ENCODE data around the gene XPNPEP2. TPM values are rescaled to one million over a fixed set of nuclear protein-coding genes. Genes with fewer than 3 reads are reported as not detected.

XPNPEP2 gene
- total RNA-seq, 1 experiment from 2014 or later: not detected

DNA sequence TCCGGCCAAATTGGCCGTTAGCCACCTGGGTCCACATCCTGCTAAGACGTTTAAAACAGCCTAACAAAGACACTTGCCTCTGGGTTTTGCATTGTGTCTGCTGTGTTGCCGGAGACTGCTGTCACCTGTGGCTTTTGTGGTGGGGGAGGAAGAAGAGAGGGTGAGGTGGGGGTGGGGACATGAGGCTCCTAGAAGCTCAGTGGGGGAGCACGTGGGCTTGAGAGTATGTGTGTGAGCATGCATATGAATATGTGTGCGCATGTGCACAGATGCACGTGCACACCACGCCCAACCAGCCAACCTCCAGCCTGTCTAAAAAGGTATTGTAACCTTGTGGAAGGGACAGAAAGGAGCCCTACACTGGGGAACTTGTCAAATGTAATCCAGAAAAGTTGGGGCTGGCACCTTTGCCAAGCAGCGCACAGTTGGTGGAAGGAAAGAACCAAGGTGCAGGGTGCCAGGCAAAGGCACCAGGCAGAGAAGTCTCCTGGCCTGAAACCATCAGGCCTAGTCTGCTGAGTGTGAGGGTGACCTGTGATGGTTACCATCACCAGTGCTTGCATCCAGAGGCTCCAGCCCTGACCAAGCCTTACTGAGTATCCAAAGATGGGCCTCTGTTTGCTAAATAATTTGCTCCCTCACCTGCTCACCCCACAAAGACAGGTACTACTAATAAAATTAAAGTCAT, 30.8 kb downstream of the XPNPEP2 start:
- Histone ChIP-seq H3K27me3 (ENCODE audit: control insufficient read depth, insufficient read depth, low read length) (no peaks in the 10 kb centered on the region), H3K9me3 (ENCODE audit: control insufficient read depth, insufficient read depth, low read depth, low read length) (no peaks in the 10 kb centered on the region), H3K4me1 (ENCODE audit: control insufficient read depth, insufficient read depth, low read length) (no peaks in the 10 kb centered on the region), H3K4me3 (ENCODE audit: low read depth in 2 of 2, low read length in 2 of 2) (no peak overlapping the region), H3K36me3 (ENCODE audit: control insufficient read depth, insufficient read depth, low read length) (no peaks in the 10 kb centered on the region), H3K27ac (ENCODE audit: low read length) (no peak overlapping the region)
- DNase-seq (ENCODE audit: low read depth, low spot score) (no peak), ATAC-seq (no peak)
- ChIA-PET CTCF (no interaction called here), POLR2A (no interaction called here)
- intact Hi-C loops (cut with micrococcal nuclease; ENCODE audit: unreplicated experiment) (no loop called here), in situ Hi-C loops (cut with HindIII; ENCODE audit: low pct_unique_long_range_greater_than_20kb, low sequenced_read_pairs) (no loop called here)
- TF ChIP-seq, protein P1, sequence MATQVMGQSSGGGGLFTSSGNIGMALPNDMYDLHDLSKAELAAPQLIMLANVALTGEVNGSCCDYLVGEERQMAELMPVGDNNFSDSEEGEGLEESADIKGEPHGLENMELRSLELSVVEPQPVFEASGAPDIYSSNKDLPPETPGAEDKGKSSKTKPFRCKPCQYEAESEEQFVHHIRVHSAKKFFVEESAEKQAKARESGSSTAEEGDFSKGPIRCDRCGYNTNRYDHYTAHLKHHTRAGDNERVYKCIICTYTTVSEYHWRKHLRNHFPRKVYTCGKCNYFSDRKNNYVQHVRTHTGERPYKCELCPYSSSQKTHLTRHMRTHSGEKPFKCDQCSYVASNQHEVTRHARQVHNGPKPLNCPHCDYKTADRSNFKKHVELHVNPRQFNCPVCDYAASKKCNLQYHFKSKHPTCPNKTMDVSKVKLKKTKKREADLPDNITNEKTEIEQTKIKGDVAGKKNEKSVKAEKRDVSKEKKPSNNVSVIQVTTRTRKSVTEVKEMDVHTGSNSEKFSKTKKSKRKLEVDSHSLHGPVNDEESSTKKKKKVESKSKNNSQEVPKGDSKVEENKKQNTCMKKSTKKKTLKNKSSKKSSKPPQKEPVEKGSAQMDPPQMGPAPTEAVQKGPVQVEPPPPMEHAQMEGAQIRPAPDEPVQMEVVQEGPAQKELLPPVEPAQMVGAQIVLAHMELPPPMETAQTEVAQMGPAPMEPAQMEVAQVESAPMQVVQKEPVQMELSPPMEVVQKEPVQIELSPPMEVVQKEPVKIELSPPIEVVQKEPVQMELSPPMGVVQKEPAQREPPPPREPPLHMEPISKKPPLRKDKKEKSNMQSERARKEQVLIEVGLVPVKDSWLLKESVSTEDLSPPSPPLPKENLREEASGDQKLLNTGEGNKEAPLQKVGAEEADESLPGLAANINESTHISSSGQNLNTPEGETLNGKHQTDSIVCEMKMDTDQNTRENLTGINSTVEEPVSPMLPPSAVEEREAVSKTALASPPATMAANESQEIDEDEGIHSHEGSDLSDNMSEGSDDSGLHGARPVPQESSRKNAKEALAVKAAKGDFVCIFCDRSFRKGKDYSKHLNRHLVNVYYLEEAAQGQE (IDR thresholded peaks at IDR 0.05; ENCODE audit: insufficient read depth in 1 of 2, low read depth in 2 of 2, low read length in 1 of 2): no peak
- no peak for TF ChIP-seq POLR2AphosphoS5 (IDR thresholded peaks at IDR 0.05; ENCODE audit: low read depth, low read length)
- TF ChIP-seq TCF7L2 (IDR thresholded peaks at IDR 0.05; ENCODE audit: low read depth, low read length): no peak
- no peak for TF ChIP-seq SIN3A (IDR thresholded peaks at IDR 0.05; ENCODE audit: borderline replicate concordance, insufficient read depth, low read depth, low read length)
- TF ChIP-seq, protein P2, sequence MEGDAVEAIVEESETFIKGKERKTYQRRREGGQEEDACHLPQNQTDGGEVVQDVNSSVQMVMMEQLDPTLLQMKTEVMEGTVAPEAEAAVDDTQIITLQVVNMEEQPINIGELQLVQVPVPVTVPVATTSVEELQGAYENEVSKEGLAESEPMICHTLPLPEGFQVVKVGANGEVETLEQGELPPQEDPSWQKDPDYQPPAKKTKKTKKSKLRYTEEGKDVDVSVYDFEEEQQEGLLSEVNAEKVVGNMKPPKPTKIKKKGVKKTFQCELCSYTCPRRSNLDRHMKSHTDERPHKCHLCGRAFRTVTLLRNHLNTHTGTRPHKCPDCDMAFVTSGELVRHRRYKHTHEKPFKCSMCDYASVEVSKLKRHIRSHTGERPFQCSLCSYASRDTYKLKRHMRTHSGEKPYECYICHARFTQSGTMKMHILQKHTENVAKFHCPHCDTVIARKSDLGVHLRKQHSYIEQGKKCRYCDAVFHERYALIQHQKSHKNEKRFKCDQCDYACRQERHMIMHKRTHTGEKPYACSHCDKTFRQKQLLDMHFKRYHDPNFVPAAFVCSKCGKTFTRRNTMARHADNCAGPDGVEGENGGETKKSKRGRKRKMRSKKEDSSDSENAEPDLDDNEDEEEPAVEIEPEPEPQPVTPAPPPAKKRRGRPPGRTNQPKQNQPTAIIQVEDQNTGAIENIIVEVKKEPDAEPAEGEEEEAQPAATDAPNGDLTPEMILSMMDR (IDR thresholded peaks at IDR 0.05): no peak
- BruUV-seq (replicated peaks): no TSS peak

DNA sequence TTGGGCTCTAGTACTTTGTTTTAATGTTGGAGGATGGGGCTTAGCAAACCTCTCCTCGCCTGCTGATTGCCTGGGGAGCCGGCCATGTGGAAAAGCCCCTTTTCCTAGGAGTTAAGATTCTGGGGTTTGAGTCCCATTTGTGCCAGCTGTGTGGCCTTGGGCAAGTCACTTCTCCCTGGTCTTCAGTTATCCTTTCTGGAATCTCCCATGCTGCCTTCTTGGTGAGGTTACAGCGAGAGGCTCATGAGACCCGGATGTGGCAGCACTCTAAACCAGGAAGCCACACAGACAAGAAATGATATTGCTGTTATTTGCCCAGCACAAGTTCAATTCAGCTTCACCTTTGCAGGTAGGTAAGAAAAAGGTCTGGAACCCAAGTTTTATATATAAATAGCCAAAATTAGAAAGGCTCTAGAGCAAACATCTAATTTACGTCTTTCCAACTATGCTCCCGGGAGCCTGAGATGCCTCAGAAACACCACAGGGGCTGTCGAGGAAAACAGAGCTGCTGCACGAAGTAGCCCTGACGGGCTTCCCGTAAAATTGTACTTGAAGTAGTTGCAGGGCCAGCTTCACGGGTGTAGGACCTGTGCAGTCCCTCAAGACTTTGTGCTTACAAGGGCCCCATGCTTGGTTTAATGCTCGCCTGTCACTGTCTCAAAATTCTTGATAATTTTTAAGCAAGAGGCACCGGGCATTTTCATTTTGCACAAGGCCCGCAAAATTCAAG, 32.7 kb downstream of the XPNPEP2 start:
- BruUV-seq (replicated peaks): no TSS peak
- POLR2A ChIA-PET: no interaction called here
- H3K4me1 ChIP-seq (ENCODE audit: control insufficient read depth, insufficient read depth, low read length): no peaks in the 10 kb centered on the region
- DNase-seq (ENCODE audit: low read depth, low spot score): no peak
- no peak for ATAC-seq
- H3K36me3 ChIP-seq (ENCODE audit: control insufficient read depth, insufficient read depth, low read length): no peaks in the 10 kb centered on the region
- no peaks in the 10 kb centered on the region for H3K27me3 ChIP-seq (ENCODE audit: control insufficient read depth, insufficient read depth, low read length)
- H3K27ac ChIP-seq (ENCODE audit: low read length): no peak overlapping the region
- intact Hi-C loops (cut with micrococcal nuclease; ENCODE audit: unreplicated experiment): no loop called here
- H3K4me3 ChIP-seq (ENCODE audit: low read depth in 2 of 2, low read length in 2 of 2): no peak overlapping the region
- in situ Hi-C loops (cut with HindIII; ENCODE audit: low pct_unique_long_range_greater_than_20kb, low sequenced_read_pairs): no loop called here
- TF ChIP-seq SIN3A (IDR thresholded peaks at IDR 0.05; ENCODE audit: borderline replicate concordance, insufficient read depth, low read depth, low read length) (no peak), TCF7L2 (IDR thresholded peaks at IDR 0.05; ENCODE audit: low read depth, low read length) (no peak), POLR2AphosphoS5 (IDR thresholded peaks at IDR 0.05; ENCODE audit: low read depth, low read length) (no peak)
- TF ChIP-seq, protein P2 (IDR thresholded peaks at IDR 0.05): no peak
- TF ChIP-seq, protein P1 (IDR thresholded peaks at IDR 0.05; ENCODE audit: insufficient read depth in 1 of 2, low read depth in 2 of 2, low read length in 1 of 2): no peak
- CTCF ChIA-PET: no interaction called here
- no peaks in the 10 kb centered on the region for H3K9me3 ChIP-seq (ENCODE audit: control insufficient read depth, insufficient read depth, low read depth, low read length)
